GM19468 (cell line): Measurements from ENCODE around the gene TMPRSS9.

Experiments
- ATAC-seq: cut with Tn5 transposase; IDR thresholded peaks from one replicate; pipeline ENCODE4 v1.9.1; 2021; ENCODE audit warnings: mild to moderate bottlenecking, moderate library complexity, moderate number of reproducible peaks; ENCODE audit not compliant: unreplicated experiment; ENCODE audit errors: extremely low read depth

TMPRSS9 gene

DNA sequence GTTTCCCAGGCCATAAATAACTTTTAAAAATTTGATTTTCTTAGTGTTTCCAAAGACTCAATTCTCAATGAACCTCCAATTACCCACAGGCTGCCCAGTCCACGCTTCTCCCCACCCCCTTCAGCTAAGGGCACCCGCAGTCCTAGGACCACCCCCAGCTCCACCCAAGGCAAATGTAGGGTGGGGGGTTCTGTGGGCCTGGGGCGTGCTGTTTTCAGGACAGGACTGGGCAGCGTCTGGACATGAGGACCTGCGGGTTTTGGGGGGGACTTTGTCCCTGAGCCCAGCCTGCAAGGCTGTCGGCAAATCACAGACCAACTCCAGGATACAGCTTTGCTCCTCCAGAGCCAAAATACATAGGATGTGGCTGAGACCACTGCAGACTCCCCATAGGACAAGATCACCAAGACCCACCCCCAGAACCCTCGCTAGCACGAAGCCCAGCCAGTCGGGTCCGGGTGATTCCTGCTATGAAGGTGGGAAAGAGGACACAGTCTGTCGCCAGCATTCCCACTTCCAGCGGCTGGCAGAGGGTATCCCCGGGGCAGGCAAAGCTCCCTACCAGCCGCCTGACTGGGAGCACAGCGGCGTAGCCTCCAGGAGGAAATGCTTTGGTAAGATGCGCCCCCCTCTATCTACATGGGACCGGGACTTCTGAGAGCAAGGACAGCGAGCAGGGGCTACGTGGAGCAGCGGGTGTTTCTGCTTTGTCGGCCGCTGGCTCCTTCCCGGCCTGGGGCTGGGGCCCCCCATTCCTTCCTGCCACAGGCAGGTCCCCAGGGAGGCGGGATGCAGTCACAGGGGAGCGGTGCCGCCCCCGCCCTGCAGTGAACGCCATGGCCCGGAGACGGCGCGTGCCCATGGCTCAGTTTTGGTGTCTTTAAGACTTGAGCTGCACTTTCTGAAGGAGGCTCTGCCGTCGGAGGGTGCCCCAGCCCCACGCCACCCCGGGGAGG is 69.0 kb downstream of the TMPRSS9 start:
- ATAC-seq: no peak

DNA sequence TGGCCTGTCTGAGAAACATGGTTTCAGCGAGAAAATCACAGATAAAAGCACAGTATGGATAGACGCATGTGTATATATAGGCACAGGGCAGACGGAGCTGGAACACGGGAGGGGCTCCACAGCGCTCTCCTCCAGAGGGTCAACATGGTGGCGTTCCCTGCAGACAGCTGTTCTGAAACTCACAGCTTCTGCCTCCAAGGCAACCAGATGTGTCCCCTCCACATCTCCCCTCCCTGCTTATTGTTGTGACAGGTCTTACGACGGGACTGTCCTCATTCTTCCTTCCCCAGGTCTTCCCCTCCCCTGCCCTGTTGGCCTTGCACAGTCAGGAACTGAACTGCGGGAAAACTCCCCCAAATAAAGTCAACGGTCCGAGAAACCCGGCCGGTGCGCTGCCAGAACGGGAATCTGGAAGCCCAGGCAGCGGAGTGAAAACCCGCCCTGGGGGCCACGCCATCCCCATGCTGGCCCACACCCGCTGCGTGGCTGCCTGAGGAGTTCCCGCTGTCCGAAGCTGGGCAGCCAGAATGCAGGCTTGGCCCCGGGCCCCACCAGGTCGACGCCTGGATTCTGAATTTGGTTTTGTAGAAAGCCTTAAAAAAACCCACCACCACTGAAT is 70.0 kb downstream of the TMPRSS9 start:
- ATAC-seq: no peak

DNA sequence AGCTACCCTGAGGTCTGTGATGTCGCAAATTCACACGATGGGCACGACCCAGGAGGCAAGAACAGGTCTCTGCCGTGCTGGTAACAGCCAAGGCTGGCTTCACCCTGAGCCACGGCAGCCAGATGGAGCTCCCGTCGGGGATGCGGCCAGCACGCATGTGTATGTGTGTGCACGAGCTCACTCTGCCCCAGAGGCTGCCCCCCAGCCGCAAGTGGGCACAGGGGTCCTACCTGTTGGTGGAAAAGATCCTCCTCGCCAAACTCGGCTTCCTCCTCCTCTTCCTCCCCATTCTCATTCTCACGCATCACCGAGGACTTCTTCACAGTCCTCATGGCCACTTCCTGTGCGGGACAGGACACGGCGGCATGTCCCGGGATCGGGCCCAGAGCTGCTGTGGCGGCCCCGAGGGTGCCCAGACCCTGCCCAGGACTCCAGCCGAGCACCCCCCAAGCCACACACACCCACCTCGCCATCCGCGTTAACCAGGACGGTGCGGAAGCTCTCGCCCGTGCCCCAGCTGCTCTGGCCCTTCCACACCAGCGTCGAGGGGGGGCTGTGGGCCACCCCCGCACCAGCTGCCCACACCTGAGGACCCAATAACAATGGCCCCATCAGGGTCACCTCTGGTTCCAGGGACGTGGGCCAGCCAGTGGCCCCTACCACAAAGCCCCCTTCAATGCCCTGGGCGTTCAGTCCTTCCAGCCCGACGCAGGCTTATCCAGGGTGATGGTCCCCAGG is 71.4 kb downstream of the TMPRSS9 start:
- no peak for ATAC-seq

- ATAC-seq: no peak
Measured at GRCh38 chr19:2432131-2432848, 72.2 kb downstream of the TMPRSS9 start.

- no peak for ATAC-seq
Measured at GRCh38 chr19:2433854-2434253, 73.8 kb downstream of the TMPRSS9 start.

DNA sequence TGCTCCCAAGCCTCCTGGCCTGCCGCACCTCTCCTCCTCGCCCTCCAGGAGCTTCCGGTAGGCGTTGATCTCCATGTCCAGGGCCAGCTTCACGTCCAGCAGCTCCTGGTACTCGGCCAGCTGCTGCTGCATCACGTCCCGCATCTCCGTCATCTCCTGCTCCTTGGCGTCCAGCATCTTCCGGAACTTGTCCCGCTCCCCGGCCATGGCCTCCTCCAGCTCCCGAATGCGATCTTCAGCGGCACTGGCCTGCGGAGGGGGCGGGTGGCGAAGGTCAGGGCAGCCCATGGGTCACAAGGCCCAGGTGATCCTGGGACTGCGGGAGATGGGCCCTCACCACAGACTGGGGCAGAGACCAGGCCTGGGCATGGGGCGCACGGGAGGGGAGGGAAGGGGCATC is 74.2 kb downstream of the TMPRSS9 start:
- no peak for ATAC-seq

DNA sequence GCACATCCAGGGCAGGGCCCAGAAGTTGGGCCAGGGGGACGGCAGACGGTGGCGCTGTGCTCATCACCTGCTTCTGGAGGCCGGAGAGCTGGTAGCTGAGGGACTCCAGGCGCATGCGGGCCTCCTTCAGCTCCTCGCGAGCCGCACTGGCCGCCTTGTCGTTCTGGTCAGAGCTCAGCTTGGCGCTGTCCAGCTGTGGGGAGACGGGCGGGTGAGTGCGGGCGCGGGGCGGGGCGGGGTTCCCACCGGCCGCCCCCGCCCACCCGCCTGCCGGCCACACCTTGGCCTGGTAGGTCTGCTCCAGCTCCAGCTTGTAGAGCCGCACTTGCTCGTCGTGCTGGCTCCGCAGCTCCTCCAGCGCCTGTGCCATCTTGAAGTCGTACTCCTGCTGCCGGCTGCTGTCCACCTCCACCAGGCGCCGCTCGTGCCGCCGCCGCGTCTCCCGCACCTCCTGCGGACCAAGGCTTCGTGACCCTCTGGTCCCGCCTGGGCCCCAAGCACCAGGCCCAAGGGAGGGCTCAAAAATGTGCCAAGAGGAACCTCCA is 74.7 kb downstream of the TMPRSS9 start:
- no peak for ATAC-seq

DNA sequence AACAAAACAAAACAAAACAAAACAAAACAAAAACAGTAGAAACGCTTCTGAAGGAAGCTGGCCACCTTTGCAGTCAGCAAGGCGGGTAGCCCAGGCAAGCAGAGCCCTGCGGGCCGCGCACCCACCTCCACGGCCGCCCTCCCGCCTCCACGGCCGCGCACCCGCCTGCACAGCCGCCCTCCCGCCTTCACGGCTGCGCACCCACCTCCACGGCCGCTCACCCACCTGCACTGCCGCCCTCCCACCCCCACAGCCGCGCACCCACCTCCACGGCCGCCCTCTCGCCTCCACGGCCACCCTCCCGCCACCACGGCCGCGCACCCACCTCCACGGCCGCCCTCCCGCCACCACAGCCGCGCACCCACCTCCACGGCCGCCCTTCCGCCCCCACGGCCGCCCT is 76.3 kb downstream of the TMPRSS9 start:
- no peak for ATAC-seq

DNA sequence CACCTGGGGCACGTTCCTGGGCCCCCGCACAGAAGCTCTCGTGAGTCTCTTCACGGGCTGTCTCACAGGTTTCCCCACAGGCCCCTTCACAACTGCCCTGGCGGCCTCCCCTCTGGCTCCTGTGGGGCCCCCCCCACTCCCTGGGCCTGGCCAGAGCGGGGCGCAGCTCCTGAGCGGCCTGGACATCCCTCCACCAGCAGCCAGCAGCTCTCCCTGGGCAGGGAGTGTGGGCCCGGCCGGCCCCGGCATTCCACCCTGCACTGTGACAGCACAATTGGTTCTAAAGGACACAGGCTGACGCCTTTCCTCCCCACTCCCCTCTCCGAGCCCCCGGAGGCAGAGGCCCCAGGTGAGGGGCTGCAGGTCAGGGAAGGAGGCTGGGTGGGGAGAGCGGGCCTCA is 76.9 kb downstream of the TMPRSS9 start:
- no peak for ATAC-seq

DNA sequence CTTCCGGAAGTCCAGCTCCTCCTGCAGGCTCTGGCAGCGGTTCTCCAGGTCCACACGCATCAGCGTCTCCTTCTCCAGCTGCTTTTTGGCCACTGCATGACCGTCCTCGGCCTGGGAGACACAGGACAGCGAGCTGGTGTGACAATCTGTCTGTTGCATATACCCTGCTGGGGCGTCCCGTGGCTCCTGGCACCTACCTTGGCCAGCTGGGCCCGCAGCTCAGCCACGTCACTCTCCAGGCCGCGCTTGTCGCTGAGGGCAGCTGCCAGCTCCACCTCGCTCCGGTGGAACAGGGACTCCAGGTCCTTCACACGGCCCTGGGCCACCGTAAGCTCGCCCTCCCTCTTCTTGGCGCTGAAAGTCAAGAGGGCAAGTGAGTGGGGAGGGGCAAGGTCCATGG is 78.1 kb downstream of the TMPRSS9 start:
- no peak for ATAC-seq

DNA sequence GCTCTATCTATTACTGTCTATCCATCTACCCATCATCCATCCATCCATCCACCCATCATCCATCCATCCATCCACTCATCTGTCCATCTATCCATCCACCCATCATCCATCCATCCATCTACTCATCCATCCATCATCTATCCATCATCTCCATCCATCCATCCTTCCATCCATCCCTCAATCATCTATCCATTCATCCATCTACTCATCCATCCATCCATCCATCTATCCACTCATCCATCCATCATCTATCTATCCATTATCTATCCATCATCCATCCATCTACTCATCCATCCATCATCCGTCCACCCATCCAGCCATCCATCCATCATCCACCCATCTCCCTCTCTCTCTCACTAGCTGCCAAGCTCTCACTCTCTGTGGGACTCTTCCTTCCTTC is 80.5 kb downstream of the TMPRSS9 start:
- ATAC-seq: no peak

DNA sequence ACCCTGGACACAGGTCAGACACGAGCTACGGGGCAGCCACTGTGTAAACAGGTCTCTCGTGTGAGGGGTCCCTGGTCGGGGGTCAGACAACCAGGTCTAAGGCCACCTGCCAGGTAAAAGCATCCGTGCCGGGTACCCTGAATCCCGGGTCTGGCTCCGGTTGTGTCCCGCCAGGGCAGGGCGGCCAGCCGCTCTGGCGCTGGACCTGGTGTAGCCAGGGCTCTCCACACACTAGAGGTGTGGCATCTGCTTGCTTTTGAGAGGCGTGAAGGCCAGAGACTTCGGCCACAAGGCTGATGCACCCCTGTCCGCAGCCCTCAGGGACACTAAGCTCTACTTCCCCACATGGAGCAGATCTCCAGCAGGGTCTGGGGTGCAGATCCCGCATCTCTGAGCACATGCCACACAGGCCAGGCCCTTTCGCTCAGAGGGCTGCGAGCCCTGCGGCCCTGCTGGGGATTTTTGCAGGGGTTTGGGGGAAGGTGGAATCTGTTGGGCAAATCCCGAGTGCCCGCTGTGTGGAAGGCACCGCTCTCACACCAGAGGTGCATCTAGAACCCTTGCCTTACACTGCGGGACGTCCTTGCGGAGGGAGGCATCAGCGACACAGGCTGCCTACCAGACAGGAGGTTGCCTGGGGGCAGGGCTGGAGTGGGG is 81.2 kb downstream of the TMPRSS9 start:
- no peak for ATAC-seq

- no peak for ATAC-seq
Measured at GRCh38 chr19:2443116-2443784, 83.2 kb downstream of the TMPRSS9 start.

- ATAC-seq: no peak
Measured at GRCh38 chr19:2443785-2444182, 83.7 kb downstream of the TMPRSS9 start.

DNA sequence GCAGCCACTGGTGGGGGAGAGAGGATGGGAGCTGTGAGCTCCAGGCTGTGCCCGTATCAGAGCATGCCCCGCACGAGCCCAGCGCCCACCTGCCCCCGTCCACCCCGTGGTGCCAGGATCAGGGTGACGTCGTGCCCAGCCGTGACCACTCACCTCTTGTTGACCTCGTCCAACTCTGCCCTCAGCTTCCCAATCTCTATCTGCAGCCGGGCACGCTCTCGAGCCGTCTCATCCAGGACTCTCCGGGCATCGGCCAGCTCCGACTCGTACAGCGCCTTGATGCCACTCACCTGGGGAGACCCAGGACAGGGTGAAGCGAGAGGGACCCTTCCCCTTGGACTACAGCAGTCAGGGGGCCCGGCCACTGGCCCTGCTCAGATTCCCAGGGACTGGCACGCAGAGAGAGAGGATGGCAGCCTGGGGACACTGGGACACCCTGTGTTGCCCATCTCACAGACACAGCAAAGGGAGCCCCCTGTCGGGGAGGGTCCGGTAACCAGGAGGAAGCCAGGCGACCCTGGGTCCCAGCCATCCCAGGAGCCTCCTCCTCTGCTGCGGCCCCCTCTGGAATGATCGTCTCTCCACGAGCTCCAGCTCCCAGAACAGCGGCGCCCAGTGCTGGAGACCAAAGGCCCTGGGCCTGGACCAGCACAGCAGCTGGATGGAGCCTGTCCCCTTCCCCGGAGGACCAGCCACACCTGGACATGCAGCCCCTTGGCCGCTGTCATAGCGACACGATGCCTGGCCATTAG is 84.4 kb downstream of the TMPRSS9 start:
- ATAC-seq: no peak

GRCh38 chr19:2446381-2446780 is 86.3 kb downstream of the TMPRSS9 start:
- no peak for ATAC-seq

- ATAC-seq: no peak
Measured at GRCh38 chr19:2449019-2449418, 89.0 kb downstream of the TMPRSS9 start.

DNA sequence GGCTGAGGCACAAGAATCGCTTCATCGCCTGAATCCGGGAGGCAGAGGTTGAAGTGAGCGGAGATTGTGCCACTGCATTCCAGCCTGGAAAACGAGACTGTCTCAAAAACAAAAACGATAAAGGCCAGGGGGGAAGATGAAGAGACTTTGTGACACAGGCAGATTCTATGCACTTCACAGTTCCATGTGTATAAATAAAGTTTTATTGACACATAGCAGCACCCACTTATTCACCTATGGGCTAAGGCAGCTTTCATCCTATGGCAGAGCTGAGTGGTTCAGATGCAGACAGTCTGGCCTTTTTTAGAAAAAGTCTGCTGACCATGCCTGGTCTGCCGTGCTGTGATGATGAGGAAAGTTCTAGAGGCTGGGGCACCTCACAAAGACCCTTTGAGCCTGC is 91.1 kb downstream of the TMPRSS9 start:
- no peak for ATAC-seq
